Dendritic cell treated with granulocyte-macrophage colony-stimulating factor and Interleukin-4, amounts not matched to agents 40 ng/mL and 50 ng/mL, for 4 days (primary cell): ENCODE data around the gene TBC1D8.

Experiments
- H3K27ac Mint-ChIP-seq: one replicate; pipeline ENCODE4 v1.8.0; 2022; ENCODE audit warnings: mild to moderate bottlenecking, mixed read lengths
- H3K27me3 Mint-ChIP-seq: one replicate; pipeline ENCODE4 v1.8.0; 2022; ENCODE audit warnings: mild to moderate bottlenecking, mixed read lengths
- H3K36me3 Mint-ChIP-seq: one replicate; pipeline ENCODE4 v1.8.0; 2022; ENCODE audit warnings: low read depth, mixed read lengths
- H3K4me1 Mint-ChIP-seq: one replicate; pipeline ENCODE4 v1.8.0; 2022; ENCODE audit warnings: low read depth, mixed read lengths
- H3K4me3 Mint-ChIP-seq: one replicate; pipeline ENCODE4 v1.8.0; 2022; ENCODE audit warnings: mild to moderate bottlenecking, moderate library complexity, mixed read lengths
- H3K9me3 Mint-ChIP-seq: one replicate; pipeline ENCODE4 v1.8.0; 2022; ENCODE audit warnings: mixed read lengths
- intact Hi-C: fragments of 100-400 bp; cut with micrococcal nuclease; formaldehyde crosslinking; loops from one replicate; pipeline ENCODE4 v1.15.0; 2022

Gene TBC1D8

GRCh38 chr2:101001691-101002561, 149.3 kb downstream of the TBC1D8 start, which contains the start of gene RPL31:
Gene RPL31 (plus strand): TSS chr2:101002289. CDS start chr2:101002702, 413 bp downstream.
- H3K36me3 Mint-ChIP-seq: peaks cover 54% of the 10 kb centered on the region
- H3K27me3 Mint-ChIP-seq: peaks cover 5% of the 10 kb centered on the region
- intact Hi-C loops: loop anchor here (2.0 kb wide), 1 partner anchor 439 kb away; the partner anchor contains the start of gene PDCL3
- H3K27ac Mint-ChIP-seq: peak within 1 kb of the TSS; percentile 92
- H3K4me3 Mint-ChIP-seq: peak within 1 kb of the TSS; percentile 97
- H3K9me3 Mint-ChIP-seq: no peaks in the 10 kb centered on the region
- H3K4me1 Mint-ChIP-seq: peaks cover 45% of the 10 kb centered on the region

GRCh38 chr2:100999995-101000394, 151.2 kb downstream of the TBC1D8 start:
- Mint-ChIP-seq H3K9me3 (no peaks in the 10 kb centered on the region), H3K27ac (peak overlapping the region; percentile 7), H3K36me3 (peaks cover 34% of the 10 kb centered on the region), H3K4me1 (peaks cover 32% of the 10 kb centered on the region), H3K4me3 (no peak overlapping the region), H3K27me3 (peaks cover 5% of the 10 kb centered on the region)
- intact Hi-C loops: no loop called here

- Mint-ChIP-seq H3K4me1 (peaks cover 14% of the 10 kb centered on the region), H3K4me3 (no peak overlapping the region), H3K36me3 (peaks cover 16% of the 10 kb centered on the region)
Observed at GRCh38 chr2:100998235-100998573, 153.0 kb downstream of the TBC1D8 start.

GRCh38 chr2:100997509-100998234, 153.5 kb downstream of the TBC1D8 start:
- H3K9me3 Mint-ChIP-seq: no peaks in the 10 kb centered on the region
- peaks cover 11% of the 10 kb centered on the region for H3K36me3 Mint-ChIP-seq
- H3K4me3 Mint-ChIP-seq: no peak overlapping the region
- peaks cover 9% of the 10 kb centered on the region for H3K4me1 Mint-ChIP-seq
- intact Hi-C loops: no loop called here
- peaks cover 5% of the 10 kb centered on the region for H3K27me3 Mint-ChIP-seq
- no peak overlapping the region for H3K27ac Mint-ChIP-seq

More at GRCh38 chr2:100998235-100998573, 153.0 kb downstream of the TBC1D8 start:
- Mint-ChIP-seq H3K9me3 (no peaks in the 10 kb centered on the region), H3K27ac (no peak overlapping the region), H3K27me3 (peaks cover 5% of the 10 kb centered on the region)
- intact Hi-C loops: no loop called here

GRCh38 chr2:100995309-100996075, 155.7 kb downstream of the TBC1D8 start:
- Mint-ChIP-seq H3K27ac (no peak overlapping the region), H3K4me1 (peaks cover 7% of the 10 kb centered on the region), H3K4me3 (no peak overlapping the region), H3K36me3 (no peaks in the 10 kb centered on the region), H3K27me3 (peaks cover 5% of the 10 kb centered on the region), H3K9me3 (no peaks in the 10 kb centered on the region)
- intact Hi-C loops: no loop called here

- peaks cover 7% of the 10 kb centered on the region for H3K4me1 Mint-ChIP-seq
- no peak overlapping the region for H3K4me3 Mint-ChIP-seq
- no peaks in the 10 kb centered on the region for H3K27me3 Mint-ChIP-seq
- no peaks in the 10 kb centered on the region for H3K36me3 Mint-ChIP-seq
- no peak overlapping the region for H3K27ac Mint-ChIP-seq
- intact Hi-C loops: no loop called here
- H3K9me3 Mint-ChIP-seq: no peaks in the 10 kb centered on the region
Observed at GRCh38 chr2:100993294-100993693, 157.9 kb downstream of the TBC1D8 start.

- no peaks in the 10 kb centered on the region for H3K36me3 Mint-ChIP-seq
- intact Hi-C loops: no loop called here
- H3K9me3 Mint-ChIP-seq: no peaks in the 10 kb centered on the region
- H3K27me3 Mint-ChIP-seq: no peaks in the 10 kb centered on the region
- H3K4me1 Mint-ChIP-seq: peaks cover 7% of the 10 kb centered on the region
- no peak overlapping the region for H3K27ac Mint-ChIP-seq
- no peak overlapping the region for H3K4me3 Mint-ChIP-seq
Observed at GRCh38 chr2:100992262-100992661, 158.9 kb downstream of the TBC1D8 start.

- no peaks in the 10 kb centered on the region for H3K9me3 Mint-ChIP-seq
- H3K27ac Mint-ChIP-seq: no peak overlapping the region
Observed at GRCh38 chr2:100991404-100991773, 159.8 kb downstream of the TBC1D8 start.

GRCh38 chr2:100990650-100991403, 160.4 kb downstream of the TBC1D8 start:
- Mint-ChIP-seq H3K27ac (no peak overlapping the region), H3K4me3 (no peak overlapping the region), H3K27me3 (no peaks in the 10 kb centered on the region), H3K4me1 (peaks cover 7% of the 10 kb centered on the region), H3K9me3 (no peaks in the 10 kb centered on the region), H3K36me3 (no peaks in the 10 kb centered on the region)
- intact Hi-C loops: no loop called here

More at GRCh38 chr2:100991404-100991773, 159.8 kb downstream of the TBC1D8 start:
- intact Hi-C loops: no loop called here
- Mint-ChIP-seq H3K27me3 (no peaks in the 10 kb centered on the region), H3K4me1 (peaks cover 7% of the 10 kb centered on the region), H3K4me3 (no peak overlapping the region), H3K36me3 (no peaks in the 10 kb centered on the region)

- H3K4me1 Mint-ChIP-seq: peaks cover 7% of the 10 kb centered on the region
- intact Hi-C loops: no loop called here
- H3K36me3 Mint-ChIP-seq: no peaks in the 10 kb centered on the region
- no peaks in the 10 kb centered on the region for H3K9me3 Mint-ChIP-seq
- no peak overlapping the region for H3K4me3 Mint-ChIP-seq
- H3K27me3 Mint-ChIP-seq: peaks cover under 1% of the 10 kb centered on the region
- no peak overlapping the region for H3K27ac Mint-ChIP-seq
Observed at GRCh38 chr2:100990166-100990565, 161.0 kb downstream of the TBC1D8 start.

GRCh38 chr2:100989666-100990065, 161.5 kb downstream of the TBC1D8 start:
- peaks cover 4% of the 10 kb centered on the region for H3K27me3 Mint-ChIP-seq
- H3K4me1 Mint-ChIP-seq: peaks cover 7% of the 10 kb centered on the region
- no peak overlapping the region for H3K27ac Mint-ChIP-seq
- H3K9me3 Mint-ChIP-seq: no peaks in the 10 kb centered on the region
- intact Hi-C loops: loop anchor here (10.0 kb wide), 1 partner anchor 565 kb away; no protein-coding TSS in a partner anchor
- H3K36me3 Mint-ChIP-seq: no peaks in the 10 kb centered on the region
- H3K4me3 Mint-ChIP-seq: no peak overlapping the region

- peaks cover 4% of the 10 kb centered on the region for H3K27me3 Mint-ChIP-seq
- peaks cover 7% of the 10 kb centered on the region for H3K4me1 Mint-ChIP-seq
- no peak overlapping the region for H3K4me3 Mint-ChIP-seq
- no peak overlapping the region for H3K27ac Mint-ChIP-seq
- H3K9me3 Mint-ChIP-seq: no peaks in the 10 kb centered on the region
- intact Hi-C loops: loop anchor here (10.0 kb wide), 1 partner anchor 564 kb away; no protein-coding TSS in a partner anchor
- H3K36me3 Mint-ChIP-seq: no peaks in the 10 kb centered on the region
Observed at GRCh38 chr2:100988630-100989417, 162.4 kb downstream of the TBC1D8 start.
